Fibroblast of skin of scalp (primary cell): ENCODE results near the gene GPC6. TPM values are rescaled to one million over a fixed set of nuclear protein-coding genes. Genes with fewer than 3 reads are reported as not detected.
"Not testable (repeated sequence)": the region's sequence is repeated elsewhere in the genome, so short reads cannot be mapped to it uniquely, and the experiment has no call there.

ENCODE experiments used
- DNase-seq: peaks from one replicate; pipeline ENCODE4 v3.0.0-alpha.2; 2013
- polyA plus RNA-seq, 2 experiments: library from polyadenylated mRNA; unstranded; fragments of 120-200 nt; gene quantifications; one replicate each; pipeline ENCODE4 v1.2.1, GENCODE V29; 2013; ENCODE audit not compliant: insufficient read length in 2 of 2

Gene GPC6
- polyA plus RNA-seq (2013, experiment 1 of 2; ENCODE audit: insufficient read length) = 17.1 TPM
- 18.6 TPM for polyA plus RNA-seq (2013, experiment 2 of 2; ENCODE audit: insufficient read length)

GRCh38 chr13:93226623-93227279 lies at the start of gene GPC6:
TSS of gene GPC6 (plus strand) at chr13:93226807.
- peak; percentile 94 for DNase-seq

- peak; percentile 75 for DNase-seq
Measured at GRCh38 chr13:93180356-93180969, 46.1 kb upstream of the GPC6 start.

- no peak for DNase-seq
Measured at GRCh38 chr13:93182406-93182805, 44.2 kb upstream of the GPC6 start.

- no peak for DNase-seq
Measured at GRCh38 chr13:93183302-93183701, 43.3 kb upstream of the GPC6 start.

GRCh38 chr13:93190006-93190405 lies 36.6 kb upstream of the GPC6 start:
- DNase-seq = no peak

GRCh38 chr13:93193682-93194081 lies 32.9 kb upstream of the GPC6 start:
- no peak for DNase-seq

- no peak for DNase-seq
Measured at GRCh38 chr13:93199856-93200255, 26.8 kb upstream of the GPC6 start.

GRCh38 chr13:93200626-93201025 lies 26.0 kb upstream of the GPC6 start:
- DNase-seq = no peak

- DNase-seq = no peak
Measured at GRCh38 chr13:93201992-93202558, 24.5 kb upstream of the GPC6 start.

GRCh38 chr13:93206778-93207392 lies 19.7 kb upstream of the GPC6 start:
- DNase-seq = not testable (repeated sequence)

- DNase-seq = no peak
Measured at GRCh38 chr13:93216122-93216521, 10.5 kb upstream of the GPC6 start.

- DNase-seq = no peak
Measured at GRCh38 chr13:93217721-93218261, 8.8 kb upstream of the GPC6 start.

- no peak for DNase-seq
Measured at GRCh38 chr13:93218583-93218982, 8.0 kb upstream of the GPC6 start.

GRCh38 chr13:93220073-93220472 lies 6.5 kb upstream of the GPC6 start:
- no peak for DNase-seq

- no peak for DNase-seq
Measured at GRCh38 chr13:93222976-93223375, 3.6 kb upstream of the GPC6 start.

- DNase-seq = peak; percentile 88
Measured at GRCh38 chr13:93224535-93224934, 2.1 kb upstream of the GPC6 start.

GRCh38 chr13:93225610-93226009 lies 997 bp upstream of the GPC6 start:
- DNase-seq = no peak

- DNase-seq = no peak
Measured at GRCh38 chr13:93226065-93226622, 463 bp upstream of the GPC6 start.

- DNase-seq = peak; percentile 63
Measured at GRCh38 chr13:93227280-93227877, 772 bp downstream of the GPC6 start.

GRCh38 chr13:93227878-93228642 lies 1.5 kb downstream of the GPC6 start:
- DNase-seq = peak; percentile 93

GRCh38 chr13:93228643-93228937 lies 2.0 kb downstream of the GPC6 start:
- DNase-seq = no peak
